Measurements from ENCODE around the gene DEPDC7.

- TF ChIP-seq CTCF (IDR thresholded peaks at IDR 0.05) (no peak), POLR2A (IDR thresholded peaks at IDR 0.05) (no peak)
Observed at GRCh38 chr11:33027846-33028536, 12.3 kb downstream of the DEPDC7 start.
